GM19351 (cell line): ENCODE measurements around the gene ZNF385A.
A peak's percentile ranks its signal among the peaks of the same experiment; 100 is the strongest.

Experiments used
- ATAC-seq: cut with Tn5 transposase; IDR thresholded peaks from one replicate; pipeline ENCODE4 v1.9.1; 2021; ENCODE audit warnings: mild to moderate bottlenecking, moderate library complexity; ENCODE audit not compliant: unreplicated experiment

ZNF385A gene

GRCh38 chr12:54376596-54376995 is 7.9 kb downstream of the ZNF385A start:
- ATAC-seq: no peak

DNA sequence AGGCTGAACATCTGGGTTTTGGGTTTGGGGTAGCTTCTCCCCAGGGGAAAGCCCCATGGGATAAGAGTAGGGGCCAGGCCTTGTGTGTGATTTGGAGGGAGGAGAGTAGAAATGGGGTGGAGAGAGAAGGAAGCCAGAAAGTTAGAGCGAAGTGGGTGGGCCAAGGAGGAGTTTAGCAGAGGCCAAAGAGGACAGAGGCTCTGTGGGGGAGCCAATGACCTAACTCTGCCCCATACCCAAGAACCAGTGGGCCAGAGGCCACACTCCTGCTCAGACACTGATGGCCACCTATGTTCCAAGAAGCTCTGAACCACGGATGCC is 9.3 kb downstream of the ZNF385A start:
- ATAC-seq: no peak

GRCh38 chr12:54374562-54375258 is 9.8 kb downstream of the ZNF385A start:
- no peak for ATAC-seq

GRCh38 chr12:54373649-54374561 is 10.6 kb downstream of the ZNF385A start:
- no peak for ATAC-seq

DNA sequence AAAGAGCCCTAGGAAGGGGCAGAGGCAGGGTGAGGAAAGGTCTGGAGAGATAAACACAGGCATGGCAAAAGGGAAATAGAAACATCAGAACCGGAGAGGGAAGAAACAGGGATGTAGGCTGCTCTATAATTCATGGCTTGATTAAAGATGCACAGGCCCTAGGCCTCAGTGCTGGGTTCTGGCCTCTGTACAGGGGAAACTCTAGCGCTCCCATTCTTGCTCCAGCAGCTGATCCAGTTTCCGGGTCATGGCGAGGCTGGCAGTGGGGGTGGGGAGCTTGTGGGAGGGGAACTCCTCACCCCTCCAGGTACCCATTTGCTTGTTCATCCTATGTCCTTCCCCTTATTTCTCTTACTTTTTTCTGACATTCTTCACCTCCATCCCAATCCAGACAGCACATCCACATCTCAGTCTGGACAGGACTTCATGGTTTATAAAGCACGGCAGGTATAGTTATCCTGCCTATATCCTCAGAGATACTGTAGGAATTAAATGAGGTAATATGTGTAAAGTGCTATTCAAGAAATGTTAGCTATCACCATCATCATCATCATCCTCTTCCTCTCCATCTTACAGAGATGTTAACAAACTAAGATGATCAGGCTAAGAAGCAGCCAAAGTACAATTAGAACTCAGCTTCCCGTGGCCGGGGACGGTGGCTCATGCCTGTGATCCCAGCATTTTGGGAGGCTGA is 12.3 kb downstream of the ZNF385A start:
- no peak for ATAC-seq

DNA sequence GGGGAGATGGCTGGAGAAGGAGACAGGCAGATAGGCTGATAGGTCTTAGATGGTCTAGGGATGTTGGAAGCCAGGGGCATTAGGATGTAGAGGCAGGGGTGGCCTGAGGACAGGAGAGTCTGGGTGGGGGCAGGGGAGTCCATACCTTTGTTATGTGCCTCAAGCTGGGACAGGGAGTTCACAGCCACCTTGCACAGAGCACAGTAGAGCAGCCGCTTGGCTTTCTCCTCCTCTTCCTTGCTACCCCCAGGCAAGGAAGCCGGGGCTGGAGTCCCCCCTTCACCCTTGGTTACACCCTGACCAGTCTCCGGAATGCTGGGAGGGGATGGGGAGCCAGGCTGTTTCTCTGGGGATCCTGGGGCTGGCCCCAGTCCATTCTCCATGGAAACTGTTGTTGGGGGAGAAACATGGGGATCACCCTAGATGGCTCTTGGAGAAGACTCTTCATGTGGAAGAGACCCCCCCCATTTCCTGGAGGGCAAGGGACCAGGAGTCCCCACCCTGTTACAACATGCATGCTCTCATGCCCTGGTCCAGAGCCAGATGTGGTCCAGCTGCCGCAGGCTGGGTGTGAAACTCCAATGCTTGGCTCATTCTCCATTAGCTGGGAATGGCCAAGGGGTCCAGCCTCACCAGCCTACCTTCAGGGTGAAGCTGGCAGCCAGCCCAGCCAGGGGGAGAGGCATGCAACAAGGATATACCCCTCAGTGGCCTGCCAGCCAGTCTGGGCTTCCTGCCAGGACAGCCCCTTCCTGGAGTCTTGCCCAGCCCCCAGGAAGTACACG is 13.0 kb downstream of the ZNF385A start:
- ATAC-seq: no peak

- ATAC-seq: no peak
Observed at GRCh38 chr12:54370171-54370730, 14.3 kb downstream of the ZNF385A start.

GRCh38 chr12:54369597-54370131 is 14.9 kb downstream of the ZNF385A start:
- ATAC-seq: no peak

GRCh38 chr12:54368709-54369596 is 15.6 kb downstream of the ZNF385A start:
- peak; percentile 84 for ATAC-seq

DNA sequence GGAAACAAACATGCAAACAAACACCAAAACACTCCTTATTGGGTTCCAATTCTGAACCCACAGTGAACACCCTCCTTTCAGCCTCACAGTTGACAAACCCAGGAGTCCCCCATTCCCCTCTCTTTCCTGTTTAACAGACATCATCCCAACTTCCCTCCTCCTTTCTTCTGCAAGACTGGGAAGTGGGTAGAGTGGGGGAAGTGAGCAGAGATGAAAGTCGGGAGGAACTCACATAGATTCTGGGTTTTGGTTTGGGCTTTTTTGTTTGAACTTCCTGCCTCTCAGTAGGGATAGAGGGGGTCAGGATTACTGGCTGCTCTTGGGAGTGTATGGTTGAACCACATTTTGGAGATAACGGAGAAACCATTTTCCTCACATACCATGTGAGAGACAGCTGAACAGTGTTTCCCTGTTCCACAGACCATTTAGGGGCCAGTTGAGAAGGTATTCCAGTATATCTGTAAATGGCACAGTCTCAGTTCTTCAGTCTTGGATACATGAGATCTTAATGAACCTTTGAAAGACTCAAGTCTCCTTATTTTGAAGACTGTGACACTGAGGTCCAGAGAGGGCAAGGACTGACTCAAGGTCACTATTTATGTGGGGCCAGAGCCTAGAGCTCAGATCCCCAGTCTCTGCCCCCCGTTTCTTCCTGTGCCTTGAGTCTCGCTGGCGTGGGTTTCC is 16.4 kb downstream of the ZNF385A start:
- peak; percentile 20 for ATAC-seq

GRCh38 chr12:54364413-54364812 is 20.1 kb downstream of the ZNF385A start, which contains the start of gene GPR84:
Gene GPR84, minus strand, starts transcription at chr12:54364486. Its CDS starts 635 bp downstream, at chr12:54363851.
- ATAC-seq: peak; percentile 45

DNA sequence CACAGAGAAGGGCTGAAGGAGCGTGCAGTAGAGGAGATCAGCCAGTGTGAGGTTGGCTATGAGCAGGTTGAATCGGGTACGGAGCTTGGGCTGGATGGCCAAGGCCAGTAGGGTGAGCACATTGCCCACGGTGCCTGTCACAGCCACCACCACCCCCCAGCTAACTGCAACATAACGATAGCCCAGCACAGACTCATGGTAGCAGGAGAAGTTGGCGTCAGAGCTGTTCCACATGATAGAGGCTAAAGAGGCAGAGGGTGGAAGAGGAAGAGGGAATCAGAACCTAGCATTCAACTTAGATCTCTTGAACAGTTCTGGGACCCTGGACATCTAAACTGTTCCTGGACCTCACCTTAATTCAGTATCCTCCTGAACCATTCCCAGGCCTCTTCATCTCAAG is 20.9 kb downstream of the ZNF385A start:
- no peak for ATAC-seq

DNA sequence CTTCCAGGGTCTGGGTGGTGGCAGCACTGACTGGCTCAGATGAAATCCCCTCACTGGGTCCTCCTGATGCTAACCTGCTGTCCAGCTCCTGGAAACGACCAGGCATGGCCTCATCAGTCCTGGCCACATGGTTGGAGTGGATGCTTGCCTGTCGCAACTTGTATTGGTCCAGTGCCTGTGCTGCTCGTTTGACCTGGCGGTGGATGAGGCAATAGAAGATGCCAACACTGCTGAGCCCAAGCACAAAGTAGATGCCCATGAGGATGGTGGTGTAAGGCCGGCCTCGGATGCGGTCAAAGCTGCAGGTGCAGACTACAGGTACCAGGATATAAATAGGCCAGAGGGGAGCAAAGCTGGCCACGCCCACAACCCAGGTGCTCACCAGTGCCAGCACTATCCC is 21.5 kb downstream of the ZNF385A start:
- ATAC-seq: no peak

DNA sequence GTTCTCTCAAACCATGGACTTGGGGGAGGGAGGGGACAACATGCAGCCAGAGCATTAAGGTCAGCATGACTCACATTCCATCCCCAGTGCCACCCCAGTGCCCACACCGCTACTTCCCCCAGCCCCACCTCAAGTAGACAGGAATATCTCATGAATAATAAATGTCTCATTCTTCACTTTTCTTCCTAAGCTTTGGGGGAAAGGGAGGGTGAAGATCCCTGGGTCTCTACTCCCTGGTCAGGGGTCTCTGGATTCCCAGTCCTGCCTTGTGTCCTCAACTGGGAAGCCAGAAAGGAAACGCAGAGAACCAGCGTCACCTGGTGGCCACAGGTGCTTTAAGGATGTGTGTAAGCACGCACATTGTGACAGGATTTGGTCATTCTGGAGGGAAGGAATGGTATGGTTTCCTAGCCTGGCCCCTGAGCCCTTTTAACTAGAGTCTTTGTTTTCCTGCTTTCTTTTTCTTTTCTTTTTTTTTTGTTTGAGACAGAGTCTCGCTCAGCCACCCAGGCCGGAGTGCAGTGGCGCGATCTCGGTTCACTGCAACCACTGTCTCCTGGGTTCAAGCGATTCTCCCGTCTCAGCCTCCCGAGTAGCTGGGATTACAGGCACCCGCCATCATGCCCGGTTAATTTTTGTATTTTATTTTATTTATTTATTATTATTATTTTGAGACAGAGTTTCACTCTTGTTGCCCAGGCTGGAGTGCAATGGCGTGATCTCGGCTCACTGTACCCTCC is 23.6 kb downstream of the ZNF385A start:
- no peak for ATAC-seq

DNA sequence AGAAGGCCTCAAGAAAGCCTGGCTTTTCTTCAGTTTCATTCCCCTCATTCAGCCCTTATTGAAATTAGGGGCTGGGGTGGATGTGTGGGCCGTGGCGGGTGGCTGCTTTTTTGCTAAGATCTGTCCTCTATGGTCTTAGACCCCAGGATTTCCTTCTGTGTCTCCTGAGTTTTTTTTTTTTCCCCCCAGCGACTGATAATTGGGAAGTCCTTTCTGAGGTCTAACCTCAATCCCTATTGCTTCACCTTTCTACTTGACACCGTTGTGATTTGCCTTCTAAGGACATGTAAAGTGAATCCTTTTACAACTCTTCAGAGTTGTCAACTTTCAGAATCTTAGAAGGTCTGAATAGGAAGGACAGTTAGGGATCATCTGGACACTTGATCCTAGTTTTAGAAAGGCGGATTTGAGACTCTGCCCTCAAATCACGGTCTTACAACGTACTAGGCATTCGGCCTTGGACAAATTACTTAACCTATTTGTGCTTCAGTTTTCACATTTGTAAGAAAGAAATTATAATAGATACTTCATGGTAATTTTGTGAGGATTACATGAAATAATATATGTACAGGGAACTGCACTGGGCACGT is 24.7 kb downstream of the ZNF385A start:
- ATAC-seq: no peak

DNA sequence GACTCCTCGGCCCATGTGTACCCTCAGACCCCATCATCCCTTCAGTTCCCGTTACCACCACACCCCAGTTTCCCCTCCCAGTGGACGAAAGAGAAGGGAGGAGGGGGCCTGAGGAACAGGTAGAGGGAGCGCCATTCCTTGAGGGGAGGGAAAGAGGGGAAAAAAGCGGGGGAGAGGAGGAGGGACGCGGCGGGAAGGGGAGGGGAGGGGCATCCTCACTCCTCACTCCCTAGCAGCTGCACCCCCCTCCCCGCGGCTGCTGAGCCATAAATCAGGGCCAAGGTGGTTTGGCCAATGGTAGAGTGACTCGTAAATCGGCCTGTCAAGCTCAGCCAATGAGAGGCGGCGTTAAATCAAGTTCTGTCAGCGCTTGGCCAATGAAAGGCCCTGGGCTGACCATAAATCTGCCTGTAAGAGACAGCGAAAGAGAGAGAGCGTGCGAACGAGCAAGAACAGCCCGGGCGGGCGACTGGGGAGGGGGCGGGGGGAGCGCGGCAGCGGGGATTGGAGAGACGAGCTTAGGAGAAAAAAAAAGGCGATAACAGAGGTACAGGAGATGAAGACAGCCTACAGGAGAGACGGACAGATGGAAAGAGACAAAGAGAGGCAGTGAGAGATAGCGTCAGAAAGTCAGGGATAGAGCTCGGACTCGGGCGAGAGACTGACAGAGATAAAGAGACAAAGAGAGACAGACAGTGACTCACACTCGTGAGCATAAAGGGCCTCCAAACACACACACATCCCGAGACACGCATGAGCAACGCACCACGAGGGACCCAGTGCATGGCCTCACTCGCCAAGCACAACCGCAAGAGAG is 25.4 kb downstream of the ZNF385A start:
- peak; percentile 99 for ATAC-seq
